Stomach (tissue), 4 donors: ENCODE data around the gene RAE1.

Source experiments
- CTCF ChIP-seq, 7 experiments: fragments of 450-650 bp in 4 of 7; fragments of 200-600 bp in 3 of 7; sonication (generic) in 3 of 7; IDR thresholded peaks; one replicate each; pipeline ENCODE4 v1.5.1; 2016 to 2019; ENCODE audit warnings: antibody characterized with exemption in 7 of 7, control low read depth in 2 of 7, mild to moderate bottlenecking in 1 of 7
- POLR2AphosphoS5 ChIP-seq, 3 donors: sonication (generic); formaldehyde crosslinking; IDR thresholded peaks; one replicate each; pipeline ENCODE4 v1.6.1; 2016; ENCODE audit warnings: antibody characterized with exemption in 3 of 3

GRCh38 chr20:57322476-57322875 is 28.6 kb upstream of the RAE1 start:
- TF ChIP-seq CTCF (IDR thresholded peaks at IDR 0.05) = no peak
- no peak for TF ChIP-seq POLR2AphosphoS5 (IDR thresholded peaks at IDR 0.05)
